WTC11 (cell line): Measurements from ENCODE around the gene SORL1.

Source experiments
- ATF1 ChIP-seq: sonication (generic); formaldehyde crosslinking; IDR thresholded peaks from 2 replicates; pipeline ENCODE4 v1.8.1; 2023; ENCODE audit warnings: mild to moderate bottlenecking, moderate library complexity, missing genetic modification reagents
- CREB1 ChIP-seq: sonication (generic); formaldehyde crosslinking; IDR thresholded peaks from 2 replicates; pipeline ENCODE4 v1.8.0; 2023; ENCODE audit warnings: mild to moderate bottlenecking, missing genetic modification reagents
- ESRRA ChIP-seq: sonication (generic); formaldehyde crosslinking; IDR thresholded peaks from 2 replicates; pipeline ENCODE4 v1.8.1; 2022; ENCODE audit warnings: mild to moderate bottlenecking, missing genetic modification reagents, borderline replicate concordance
- NFE2L1 ChIP-seq: sonication (generic); formaldehyde crosslinking; IDR thresholded peaks from 2 replicates; pipeline ENCODE4 v1.8.1; 2023; ENCODE audit warnings: missing genetic modification reagents
- NR2C2 ChIP-seq: sonication (generic); formaldehyde crosslinking; IDR thresholded peaks from 2 replicates; pipeline ENCODE4 v1.8.0; 2022; ENCODE audit warnings: mild to moderate bottlenecking, missing genetic modification reagents
- TEAD1 ChIP-seq: sonication (generic); formaldehyde crosslinking; IDR thresholded peaks from 2 replicates; pipeline ENCODE4 v1.8.0; 2022; ENCODE audit warnings: mild to moderate bottlenecking, missing genetic modification reagents
- ZNF219 ChIP-seq: sonication (generic); formaldehyde crosslinking; IDR thresholded peaks from 2 replicates; pipeline ENCODE4 v1.8.0; 2023; ENCODE audit warnings: missing genetic modification reagents, mild to moderate bottlenecking, borderline replicate concordance
- TF ChIP-seq, protein P1 (sequence below): fragments of 200-600 bp; IDR thresholded peaks from 2 replicates; pipeline ENCODE4 v1.8.0; 2022; ENCODE audit warnings: antibody characterized with exemption
- TF ChIP-seq, protein P2 (sequence below): sonication (generic); formaldehyde crosslinking; IDR thresholded peaks from 2 replicates; pipeline ENCODE4 v1.8.1; 2023; ENCODE audit warnings: mild to moderate bottlenecking, missing genetic modification reagents, moderate library complexity
- TF ChIP-seq, protein P3 (sequence below): sonication (generic); formaldehyde crosslinking; IDR thresholded peaks from 2 replicates; pipeline ENCODE4 v1.8.0; 2022; ENCODE audit warnings: mild to moderate bottlenecking, missing genetic modification reagents
- TF ChIP-seq, protein P4 (sequence below): sonication (generic); formaldehyde crosslinking; IDR thresholded peaks from 2 replicates; pipeline ENCODE4 v1.8.0; 2022; ENCODE audit warnings: missing genetic modification reagents
- TF ChIP-seq, protein P5 (sequence below): sonication (generic); formaldehyde crosslinking; IDR thresholded peaks from 2 replicates; pipeline ENCODE4 v1.8.0; 2022; ENCODE audit warnings: mild to moderate bottlenecking, missing genetic modification reagents

DNA sequence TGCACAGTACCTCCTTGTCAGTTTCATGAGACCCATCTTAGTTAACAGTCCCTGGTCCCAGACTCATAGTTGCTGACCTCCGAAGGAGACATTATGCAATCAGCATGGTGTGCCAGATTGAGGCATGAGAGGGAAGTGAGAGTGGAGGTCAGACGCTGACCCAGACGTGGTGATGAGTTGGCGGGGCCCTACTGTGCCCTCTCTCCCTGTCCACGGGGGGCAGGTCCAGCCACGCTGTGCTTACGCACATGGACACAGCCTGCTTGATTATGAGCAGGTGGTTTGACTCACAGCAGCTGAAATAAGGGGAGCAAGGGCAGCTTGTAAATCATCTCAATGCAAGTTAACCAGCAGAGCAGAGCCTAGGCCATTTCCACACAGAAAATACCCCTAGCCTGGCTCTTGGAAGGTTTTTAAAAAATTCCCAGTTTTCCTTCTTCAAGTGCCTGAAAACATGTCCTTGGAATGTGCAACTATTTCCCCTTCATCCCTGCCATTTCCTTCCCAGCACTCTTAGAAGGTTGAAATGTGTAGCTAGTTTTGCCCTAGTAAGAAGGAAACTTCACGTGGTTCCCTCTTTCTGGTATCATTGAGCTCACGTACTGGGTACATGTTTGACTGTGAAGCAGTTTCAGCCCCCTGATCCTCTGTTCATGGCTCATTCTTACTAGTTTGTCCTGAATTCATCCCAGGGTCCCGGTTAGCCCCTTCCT lies 123.3 kb downstream of the SORL1 start:
- TF ChIP-seq, protein P1, sequence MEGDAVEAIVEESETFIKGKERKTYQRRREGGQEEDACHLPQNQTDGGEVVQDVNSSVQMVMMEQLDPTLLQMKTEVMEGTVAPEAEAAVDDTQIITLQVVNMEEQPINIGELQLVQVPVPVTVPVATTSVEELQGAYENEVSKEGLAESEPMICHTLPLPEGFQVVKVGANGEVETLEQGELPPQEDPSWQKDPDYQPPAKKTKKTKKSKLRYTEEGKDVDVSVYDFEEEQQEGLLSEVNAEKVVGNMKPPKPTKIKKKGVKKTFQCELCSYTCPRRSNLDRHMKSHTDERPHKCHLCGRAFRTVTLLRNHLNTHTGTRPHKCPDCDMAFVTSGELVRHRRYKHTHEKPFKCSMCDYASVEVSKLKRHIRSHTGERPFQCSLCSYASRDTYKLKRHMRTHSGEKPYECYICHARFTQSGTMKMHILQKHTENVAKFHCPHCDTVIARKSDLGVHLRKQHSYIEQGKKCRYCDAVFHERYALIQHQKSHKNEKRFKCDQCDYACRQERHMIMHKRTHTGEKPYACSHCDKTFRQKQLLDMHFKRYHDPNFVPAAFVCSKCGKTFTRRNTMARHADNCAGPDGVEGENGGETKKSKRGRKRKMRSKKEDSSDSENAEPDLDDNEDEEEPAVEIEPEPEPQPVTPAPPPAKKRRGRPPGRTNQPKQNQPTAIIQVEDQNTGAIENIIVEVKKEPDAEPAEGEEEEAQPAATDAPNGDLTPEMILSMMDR, result no peak
- TF ChIP-seq NFE2L1 (CRISPR knock-in tag) (no peak), TEAD1 (CRISPR knock-in tag) (no peak), ZNF219 (CRISPR knock-in tag) (no peak), NR2C2 (CRISPR knock-in tag) (no peak), CREB1 (CRISPR knock-in tag) (no peak), ATF1 (CRISPR knock-in tag) (no peak), ESRRA (no peak)
- TF ChIP-seq, protein P2, sequence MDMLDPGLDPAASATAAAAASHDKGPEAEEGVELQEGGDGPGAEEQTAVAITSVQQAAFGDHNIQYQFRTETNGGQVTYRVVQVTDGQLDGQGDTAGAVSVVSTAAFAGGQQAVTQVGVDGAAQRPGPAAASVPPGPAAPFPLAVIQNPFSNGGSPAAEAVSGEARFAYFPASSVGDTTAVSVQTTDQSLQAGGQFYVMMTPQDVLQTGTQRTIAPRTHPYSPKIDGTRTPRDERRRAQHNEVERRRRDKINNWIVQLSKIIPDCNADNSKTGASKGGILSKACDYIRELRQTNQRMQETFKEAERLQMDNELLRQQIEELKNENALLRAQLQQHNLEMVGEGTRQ (CRISPR knock-in tag), result no peak
- TF ChIP-seq, protein P3, sequence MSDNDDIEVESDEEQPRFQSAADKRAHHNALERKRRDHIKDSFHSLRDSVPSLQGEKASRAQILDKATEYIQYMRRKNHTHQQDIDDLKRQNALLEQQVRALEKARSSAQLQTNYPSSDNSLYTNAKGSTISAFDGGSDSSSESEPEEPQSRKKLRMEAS (CRISPR knock-in tag), result no peak
- TF ChIP-seq, protein P4, sequence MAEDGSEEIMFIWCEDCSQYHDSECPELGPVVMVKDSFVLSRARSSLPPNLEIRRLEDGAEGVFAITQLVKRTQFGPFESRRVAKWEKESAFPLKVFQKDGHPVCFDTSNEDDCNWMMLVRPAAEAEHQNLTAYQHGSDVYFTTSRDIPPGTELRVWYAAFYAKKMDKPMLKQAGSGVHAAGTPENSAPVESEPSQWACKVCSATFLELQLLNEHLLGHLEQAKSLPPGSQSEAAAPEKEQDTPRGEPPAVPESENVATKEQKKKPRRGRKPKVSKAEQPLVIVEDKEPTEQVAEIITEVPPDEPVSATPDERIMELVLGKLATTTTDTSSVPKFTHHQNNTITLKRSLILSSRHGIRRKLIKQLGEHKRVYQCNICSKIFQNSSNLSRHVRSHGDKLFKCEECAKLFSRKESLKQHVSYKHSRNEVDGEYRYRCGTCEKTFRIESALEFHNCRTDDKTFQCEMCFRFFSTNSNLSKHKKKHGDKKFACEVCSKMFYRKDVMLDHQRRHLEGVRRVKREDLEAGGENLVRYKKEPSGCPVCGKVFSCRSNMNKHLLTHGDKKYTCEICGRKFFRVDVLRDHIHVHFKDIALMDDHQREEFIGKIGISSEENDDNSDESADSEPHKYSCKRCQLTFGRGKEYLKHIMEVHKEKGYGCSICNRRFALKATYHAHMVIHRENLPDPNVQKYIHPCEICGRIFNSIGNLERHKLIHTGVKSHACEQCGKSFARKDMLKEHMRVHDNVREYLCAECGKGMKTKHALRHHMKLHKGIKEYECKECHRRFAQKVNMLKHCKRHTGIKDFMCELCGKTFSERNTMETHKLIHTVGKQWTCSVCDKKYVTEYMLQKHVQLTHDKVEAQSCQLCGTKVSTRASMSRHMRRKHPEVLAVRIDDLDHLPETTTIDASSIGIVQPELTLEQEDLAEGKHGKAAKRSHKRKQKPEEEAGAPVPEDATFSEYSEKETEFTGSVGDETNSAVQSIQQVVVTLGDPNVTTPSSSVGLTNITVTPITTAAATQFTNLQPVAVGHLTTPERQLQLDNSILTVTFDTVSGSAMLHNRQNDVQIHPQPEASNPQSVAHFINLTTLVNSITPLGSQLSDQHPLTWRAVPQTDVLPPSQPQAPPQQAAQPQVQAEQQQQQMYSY (CRISPR knock-in tag), result no peak
- TF ChIP-seq, protein P5, sequence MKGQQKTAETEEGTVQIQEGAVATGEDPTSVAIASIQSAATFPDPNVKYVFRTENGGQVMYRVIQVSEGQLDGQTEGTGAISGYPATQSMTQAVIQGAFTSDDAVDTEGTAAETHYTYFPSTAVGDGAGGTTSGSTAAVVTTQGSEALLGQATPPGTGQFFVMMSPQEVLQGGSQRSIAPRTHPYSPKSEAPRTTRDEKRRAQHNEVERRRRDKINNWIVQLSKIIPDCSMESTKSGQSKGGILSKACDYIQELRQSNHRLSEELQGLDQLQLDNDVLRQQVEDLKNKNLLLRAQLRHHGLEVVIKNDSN (CRISPR knock-in tag), result no peak
